Hepatocyte (in vitro differentiated cells): ENCODE results near the gene ACD. TPM values are rescaled to one million over a fixed set of nuclear protein-coding genes. Genes with fewer than 3 reads are reported as not detected.

Experiments used
- DNase-seq: peaks from one replicate; pipeline ENCODE4 v3.0.0-alpha.2; 2016; ENCODE audit warnings: low spot score
- H2AFZ ChIP-seq: fragments of 200-600 bp; sonication (generic); 2 replicates; pipeline ENCODE4 v1.6.0; 2016; ENCODE audit warnings: antibody characterized with exemption, mild to moderate bottlenecking
- H3K27ac ChIP-seq: fragments of 200-600 bp; sonication (generic); 2 replicates; pipeline ENCODE4 v1.5.1; 2016; ENCODE audit warnings: mild to moderate bottlenecking
- H3K27me3 ChIP-seq: fragments of 200-600 bp; sonication (generic); 2 replicates; pipeline ENCODE4 v1.6.1; 2016
- H3K36me3 ChIP-seq: fragments of 200-600 bp; sonication (generic); replicated peaks from 2 replicates; pipeline ENCODE4 v1.5.1; 2016; ENCODE audit warnings: low read depth; ENCODE audit not compliant: insufficient read depth
- H3K4me1 ChIP-seq: fragments of 200-600 bp; sonication (generic); 2 replicates; pipeline ENCODE4 v1.5.1; 2016; ENCODE audit warnings: mild to moderate bottlenecking, moderate library complexity; ENCODE audit not compliant: insufficient read depth
- H3K4me2 ChIP-seq: fragments of 200-600 bp; sonication (generic); 2 replicates; pipeline ENCODE4 v1.6.0; 2016
- H3K4me3 ChIP-seq: fragments of 200-600 bp; sonication (generic); 2 replicates; pipeline ENCODE4 v1.5.1; 2016; ENCODE audit warnings: mild to moderate bottlenecking
- H3K79me2 ChIP-seq: fragments of 200-600 bp; sonication (generic); 2 replicates; pipeline ENCODE4 v1.6.0; 2017; ENCODE audit warnings: mild to moderate bottlenecking
- H3K9me2 ChIP-seq: fragments of 200-600 bp; sonication (generic); replicated peaks from 2 replicates; pipeline ENCODE4 v1.6.0; 2017; ENCODE audit warnings: mild to moderate bottlenecking; ENCODE audit not compliant: insufficient read depth
- H3K9me3 ChIP-seq: fragments of 200-600 bp; sonication (generic); 2 replicates; pipeline ENCODE4 v1.5.1; 2016; ENCODE audit warnings: low read depth, mild to moderate bottlenecking
- H4K20me1 ChIP-seq: fragments of 200-600 bp; sonication (generic); 2 replicates; pipeline ENCODE4 v1.6.0; 2016; ENCODE audit warnings: mild to moderate bottlenecking; ENCODE audit not compliant: insufficient read depth, poor library complexity, severe bottlenecking
- CTCF ChIP-seq: fragments of 200-600 bp; sonication (generic); IDR thresholded peaks from 2 replicates; pipeline ENCODE4 v1.5.1; 2016; ENCODE audit warnings: antibody characterized with exemption, mild to moderate bottlenecking; ENCODE audit not compliant: poor library complexity
- EZH2 ChIP-seq: fragments of 200-600 bp; sonication (generic); IDR thresholded peaks from 2 replicates; pipeline ENCODE4 v1.6.1; 2016; ENCODE audit warnings: antibody characterized with exemption, mild to moderate bottlenecking, borderline replicate concordance
- EZH2phosphoT487 ChIP-seq: fragments of 200-600 bp; sonication (generic); IDR thresholded peaks from one replicate; pipeline ENCODE4 v1.6.1; 2018; ENCODE audit warnings: antibody characterized with exemption, mild to moderate bottlenecking, low read depth, moderate library complexity; ENCODE audit not compliant: unreplicated experiment, severe bottlenecking
- WGBS: methylation state at CpG from one replicate; pipeline ENCODE4 v1.1.6; 2016; ENCODE audit warnings: low lambda C conversion rate; ENCODE audit errors: missing lambda C conversion rate; 5-methylcytosine and 5-hydroxymethylcytosine counted together
- polyA plus RNA-seq: library from polyadenylated mRNA; unstranded; fragments of >200 nt; fragmentation: Nextera tagmentation; extraction: Ambion mirVana; gene quantifications from 2 replicates; pipeline ENCODE4 v1.2.1, GENCODE V29; 2016
- total RNA-seq: library from RNA; depleted of rRNA; stranded (reverse); fragments of >200 nt; gene quantifications from 2 replicates; pipeline ENCODE4 v1.2.3, GENCODE V29; 2014

The ACD gene
- total and polyA plus RNA-seq, 2 experiments from 2014 or later = 18.5 to 26.3 TPM

- Histone ChIP-seq H3K36me3 (no peaks in the 10 kb centered on the region), H3K4me2 (peak overlapping the region; percentile 86), H3K4me3 (no peak overlapping the region), H4K20me1 (no peaks in the 10 kb centered on the region), H3K27me3 (no peaks in the 10 kb centered on the region), H3K9me2 (no peaks in the 10 kb centered on the region), H2AFZ (no peak overlapping the region), H3K79me2 (peaks cover 7% of the 10 kb centered on the region), H3K4me1 (peaks cover 11% of the 10 kb centered on the region), H3K9me3 (no peaks in the 10 kb centered on the region), H3K27ac (no peak overlapping the region)
- WGBS = 95% methylated on average over 32 of the region's 34 CpGs
- no peak for DNase-seq
- TF ChIP-seq EZH2phosphoT487 = no peak
- TF ChIP-seq CTCF = no peak
- no peak for TF ChIP-seq EZH2
These were observed 2.0 kb upstream of the ACD start for GRCh38 chr16:67661886-67662652.

- Histone ChIP-seq H2AFZ (peak overlapping the region; percentile 31), H3K27ac (peak overlapping the region; percentile 57), H3K4me2 (peak overlapping the region; percentile 86), H3K4me1 (peaks cover 8% of the 10 kb centered on the region), H3K4me3 (no peak overlapping the region), H3K9me3 (no peaks in the 10 kb centered on the region), H3K9me2 (no peaks in the 10 kb centered on the region), H4K20me1 (no peaks in the 10 kb centered on the region), H3K79me2 (peaks cover 7% of the 10 kb centered on the region), H3K27me3 (no peaks in the 10 kb centered on the region), H3K36me3 (no peaks in the 10 kb centered on the region)
- TF ChIP-seq EZH2phosphoT487 (no peak), CTCF (no peak), EZH2 (no peak)
- peak; percentile 84 for DNase-seq
- WGBS = 17% methylated on average over 36 of the region's 39 CpGs
These were observed 1.2 kb upstream of the ACD start for GRCh38 chr16:67661101-67661761.

GRCh38 chr16:67660564-67661028 lies 536 bp upstream of the ACD start, which contains the start of gene PARD6A:
Gene PARD6A, plus strand, starts transcription at chr16:67660960. Its CDS starts 79 bp downstream, at chr16:67661039.
- Histone ChIP-seq H3K79me2 (peaks cover 7% of the 10 kb centered on the region), H4K20me1 (no peaks in the 10 kb centered on the region), H3K9me2 (no peaks in the 10 kb centered on the region), H3K9me3 (no peaks in the 10 kb centered on the region), H2AFZ (peak within 1 kb of the TSS; percentile 88), H3K36me3 (no peaks in the 10 kb centered on the region), H3K27ac (peak within 1 kb of the TSS; percentile 90), H3K4me2 (peak within 1 kb of the TSS; percentile 86), H3K4me1 (peaks cover 4% of the 10 kb centered on the region), H3K27me3 (no peaks in the 10 kb centered on the region), H3K4me3 (peak within 1 kb of the TSS; percentile 74)
- DNase-seq = peak; percentile 98
- WGBS = 1% methylated on average over 30 of the region's 48 CpGs
- TF ChIP-seq EZH2phosphoT487 (no peak), EZH2 (no peak), CTCF (no peak)
